H1 (cell line): ENCODE results near the gene HIP1. TPM values are rescaled to one million over a fixed set of nuclear protein-coding genes. Genes with fewer than 3 reads are reported as not detected.

Experiments used
- CTCF ChIA-PET: fragments of 300-600 bp; sonication (Branson Sonifier 250); formaldehyde crosslinking; loops from one replicate; lab custom pipeline; 2021; ENCODE audit not compliant: partially characterized antibody; lab: Charles Lee
- POLR2A ChIA-PET: fragments of 300-600 bp; sonication (Branson Sonifier 250); formaldehyde crosslinking; loops from one replicate; lab custom pipeline; 2021; ENCODE audit warnings: inconsistent platforms; ENCODE audit not compliant: partially characterized antibody; lab: Charles Lee
- DNase-seq, 2 experiments: peaks; one replicate each; pipeline versions ENCODE4 v3.0.0 to v3.0.0-alpha.2; 2010 to 2022; ENCODE audit warnings: low spot score in 2 of 2, low read depth in 1 of 2, mixed read lengths in 1 of 2
- FAIRE-seq: peaks from 2 replicates; lab custom pipeline; 2011; peaks lifted over from hg19 to GRCh38; lab: Jason Lieb, UNC
- H2AFZ ChIP-seq: 2 replicates; pipeline ENCODE4 v1.8.1; 2012; ENCODE audit warnings: low read length, inconsistent platforms
- H2AK5ac ChIP-seq: 2 replicates; pipeline ENCODE4 v1.6.1; 2013; ENCODE audit warnings: low read depth, low read length
- H2BK120ac ChIP-seq: replicated peaks from 2 replicates; pipeline ENCODE3; 2013; ENCODE audit warnings: low read depth, low read length, inconsistent platforms
- H2BK12ac ChIP-seq: 2 replicates; pipeline ENCODE4 v1.6.1; 2013; ENCODE audit warnings: low read depth, low read length
- H2BK15ac ChIP-seq: 2 replicates; pipeline ENCODE4 v1.6.1; 2013; ENCODE audit warnings: low read length
- H2BK20ac ChIP-seq: 2 replicates; pipeline ENCODE4 v1.6.1; 2013; ENCODE audit warnings: low read length
- H2BK5ac ChIP-seq: 2 replicates; pipeline ENCODE4 v1.6.1; 2013; ENCODE audit warnings: low read depth, low read length
- H3K14ac ChIP-seq: 2 replicates; pipeline ENCODE4 v1.6.1; 2013; ENCODE audit warnings: inconsistent platforms; ENCODE audit not compliant: insufficient read length
- H3K18ac ChIP-seq: 2 replicates; pipeline ENCODE4 v1.6.1; 2013; ENCODE audit warnings: low read length; ENCODE audit errors: extremely low read depth
- H3K23ac ChIP-seq: 2 replicates; pipeline ENCODE4 v1.6.1; 2013; ENCODE audit warnings: inconsistent platforms; ENCODE audit not compliant: insufficient read length
- H3K23me2 ChIP-seq: 2 replicates; pipeline ENCODE4 v1.6.1; 2013; ENCODE audit warnings: low read depth, low read length
- H3K27ac ChIP-seq: 2 replicates; pipeline ENCODE4 v1.6.1; 2011; ENCODE audit warnings: low read depth, low read length, inconsistent platforms
- H3K27me3 ChIP-seq, 4 experiments: replicated peaks in 1 of 4; 1 replicate in 1 of 4; 2 replicates in 3 of 4; pipeline versions ENCODE4 v1.6.1 to v1.8.1; 2011 to 2013; ENCODE audit warnings: low read length in 3 of 4, mild to moderate bottlenecking in 3 of 4, inconsistent platforms in 2 of 4, mixed read lengths in 2 of 4, moderate library complexity in 1 of 4; ENCODE audit not compliant: control insufficient read depth in 3 of 4, insufficient read depth in 3 of 4; ENCODE audit errors: extremely low read depth in 1 of 4
- H3K36me3 ChIP-seq, 4 experiments: 2 replicates each; pipeline versions ENCODE4 v1.6.1 to v1.8.1; 2011 to 2013; ENCODE audit warnings: mild to moderate bottlenecking in 4 of 4, low read length in 3 of 4, moderate library complexity in 2 of 4, control low read depth in 1 of 4, inconsistent platforms in 1 of 4; ENCODE audit not compliant: insufficient read depth in 4 of 4, control insufficient read depth in 2 of 4
- H3K4ac ChIP-seq: replicated peaks from 2 replicates; pipeline ENCODE3; 2013; ENCODE audit warnings: low read length, low read depth, mixed read lengths, inconsistent platforms; ENCODE audit not compliant: insufficient read length
- H3K4me1 ChIP-seq, 4 experiments: replicated peaks in 1 of 4; 1 replicate in 1 of 4; 2 replicates in 3 of 4; pipeline versions ENCODE4 v1.6.1 to v1.8.1; 2011 to 2013; ENCODE audit warnings: low read length in 3 of 4, inconsistent platforms in 2 of 4, mixed read lengths in 1 of 4; ENCODE audit not compliant: insufficient read depth in 4 of 4, control insufficient read depth in 3 of 4
- H3K4me2 ChIP-seq, 2 experiments: 2 replicates each; pipeline versions ENCODE4 v1.6.1 to v1.8.1; 2011 to 2013; ENCODE audit warnings: low read depth in 2 of 2, low read length in 2 of 2, control low read depth in 1 of 2, inconsistent platforms in 1 of 2, mild to moderate bottlenecking in 1 of 2; ENCODE audit not compliant: insufficient read depth in 1 of 2
- H3K4me3 ChIP-seq, 4 experiments: fragments of 200-600, 300-600 bp in 1 of 4; sonication (generic), shearing (Covaris generic), sonication (Bioruptor Twin) in 1 of 4; 2 replicates each; pipeline versions ENCODE4 v1.5.1 to v1.8.1; 2011 to 2016; ENCODE audit warnings: low read length in 4 of 4, low read depth in 3 of 4, control low read depth in 2 of 4, inconsistent platforms in 2 of 4, mild to moderate bottlenecking in 2 of 4, mixed read lengths in 1 of 4, moderate library complexity in 1 of 4; ENCODE audit not compliant: insufficient read depth in 2 of 4; ENCODE audit errors: extremely low read depth in 1 of 4
- H3K56ac ChIP-seq: replicated peaks from 2 replicates; pipeline ENCODE3; 2013; ENCODE audit warnings: low read depth, mild to moderate bottlenecking, mixed read lengths, low read length, inconsistent platforms; ENCODE audit not compliant: insufficient read length
- H3K79me1 ChIP-seq: 2 replicates; pipeline ENCODE4 v1.6.1; 2013; ENCODE audit warnings: low read depth, low read length, control low read depth
- H3K79me2 ChIP-seq, 2 experiments: 2 replicates each; pipeline versions ENCODE4 v1.6.1 to v1.8.1; 2012 to 2013; ENCODE audit warnings: low read length in 2 of 2, mild to moderate bottlenecking in 2 of 2, inconsistent platforms in 1 of 2; ENCODE audit not compliant: insufficient read depth in 2 of 2, control insufficient read depth in 1 of 2
- H3K9ac ChIP-seq, 4 experiments: replicated peaks in 1 of 4; 1 replicate in 1 of 4; 2 replicates in 3 of 4; pipeline versions ENCODE4 v1.6.1 to v1.8.1; 2011 to 2013; ENCODE audit warnings: low read depth in 3 of 4, low read length in 3 of 4, control low read depth in 2 of 4, mild to moderate bottlenecking in 2 of 4, moderate library complexity in 2 of 4, inconsistent platforms in 1 of 4; ENCODE audit errors: extremely low read depth in 1 of 4
- H3K9me3 ChIP-seq, 2 experiments: 2 replicates each; pipeline versions ENCODE4 v1.6.1 to v1.8.1; 2012 to 2013; ENCODE audit warnings: mild to moderate bottlenecking in 2 of 2, moderate library complexity in 2 of 2, control low read depth in 1 of 2, inconsistent platforms in 1 of 2, low read depth in 1 of 2, low read length in 1 of 2, mixed read lengths in 1 of 2; ENCODE audit not compliant: insufficient read depth in 2 of 2
- H4K20me1 ChIP-seq, 2 experiments: replicated peaks in 1 of 2; 2 replicates each; pipeline versions ENCODE3 to v1.8.1; 2011 to 2013; ENCODE audit warnings: inconsistent platforms in 2 of 2, low read length in 2 of 2, mild to moderate bottlenecking in 1 of 2; ENCODE audit not compliant: insufficient read depth in 2 of 2, control insufficient read depth in 1 of 2
- H4K5ac ChIP-seq: 2 replicates; pipeline ENCODE4 v1.6.1; 2013; ENCODE audit warnings: low read length, low read depth, mixed read lengths, inconsistent platforms; ENCODE audit not compliant: insufficient read length
- H4K8ac ChIP-seq: 2 replicates; pipeline ENCODE4 v1.8.0; 2013; ENCODE audit warnings: mild to moderate bottlenecking, moderate library complexity, low read length, inconsistent platforms; ENCODE audit not compliant: insufficient read depth; ENCODE audit errors: extremely low read depth
- H4K91ac ChIP-seq: replicated peaks from 2 replicates; pipeline ENCODE3; 2013; ENCODE audit warnings: low read length, mixed read lengths, inconsistent platforms; ENCODE audit not compliant: insufficient read length
- CBX8 ChIP-seq: fragments of 300-800, 300-1000 bp; sonication (generic); IDR thresholded peaks from 2 replicates; pipeline ENCODE4 v1.7.1; 2016; ENCODE audit warnings: low read depth, low read length, borderline replicate concordance
- EP300 ChIP-seq, 2 experiments: IDR thresholded peaks; 1 replicate in 1 of 2; 2 replicates in 1 of 2; pipeline ENCODE4 v1.6.1; 2011 to 2012; ENCODE audit warnings: low read depth in 2 of 2, low read length in 2 of 2, mild to moderate bottlenecking in 2 of 2, borderline replicate concordance in 1 of 2, inconsistent platforms in 1 of 2, moderate library complexity in 1 of 2
- EZH2 ChIP-seq: fragments of 200-600 bp; sonication (generic); IDR thresholded peaks from 2 replicates; pipeline ENCODE4 v1.7.1; 2012; ENCODE audit warnings: low read depth, mild to moderate bottlenecking, moderate library complexity, low read length, inconsistent platforms; ENCODE audit not compliant: severe bottlenecking
- RXRA ChIP-seq: IDR thresholded peaks from 2 replicates; pipeline ENCODE4 v1.6.1; 2011; ENCODE audit warnings: low read depth, mild to moderate bottlenecking, low read length, moderate library complexity; ENCODE audit not compliant: insufficient read depth
- SRF ChIP-seq: IDR thresholded peaks from 2 replicates; pipeline ENCODE4 v1.6.1; 2011; ENCODE audit warnings: mild to moderate bottlenecking, low read depth, low read length, moderate library complexity
- WGBS, 2 experiments: shearing (Covaris generic) in 1 of 2; methylation state at CpG; one replicate each; pipeline versions ENCODE4 v1.1.6 to v1.1.7; 2013 to 2015; ENCODE audit warnings: low lambda C conversion rate in 2 of 2, mixed read lengths in 2 of 2, inconsistent platforms in 1 of 2, low coverage in 1 of 2, missing lambda C conversion rate in 1 of 2; ENCODE audit not compliant: insufficient replicate concordance in 2 of 2, insufficient coverage in 1 of 2, insufficient read length in 1 of 2; ENCODE audit errors: extremely low coverage in 1 of 2, missing lambda C conversion rate in 1 of 2; 5-methylcytosine and 5-hydroxymethylcytosine counted together
- polyA plus RNA-seq, 7 experiments: library from polyadenylated mRNA; depleted of rRNA in 3 of 7; stranded (reverse) in 5 of 7; unstranded in 2 of 7; fragments of >200 nt in 5 of 7; fragments of 200-250 nt in 2 of 7; gene quantifications; 1 replicate in 5 of 7; 2 replicates in 1 of 7; 4 replicates in 1 of 7; pipeline versions ENCODE4 v1.2.1 to v1.2.3, GENCODE V29; 2011 to 2013; ENCODE audit warnings: missing spikeins in 2 of 7, mixed read lengths in 2 of 7
- total RNA-seq: library from RNA; stranded (reverse); fragmentation: NEBNext Ultra II Directional; extraction: Animal tissue kit (Norgen Biotek cat#: 25700); gene quantifications from 2 replicates; pipeline ENCODE4 v1.2.1, GENCODE V29; 2021

The HIP1 gene
- total and polyA plus RNA-seq, 2 of the 8 experiments (the other 6 are each of a cell fraction or from before 2014, with no cell fraction given): 51.8 to 108 TPM

- Histone ChIP-seq H4K20me1 (no peaks in the 10 kb centered on the region), H3K9ac (no peak overlapping the region), H3K27ac (no peak overlapping the region), H4K8ac (no peak overlapping the region), H3K23ac (no peak overlapping the region), H3K4me2 (no peak overlapping the region), H3K18ac (no peak overlapping the region), H3K4me1 (peaks cover 0 to 14% (median 4%) of the 10 kb centered on the region in 4 experiments; a peak in 3 of 7 replicates), H3K4me3 (no peak overlapping the region), H3K9me3 (peaks cover 0 to 7% of the 10 kb centered on the region in 2 experiments; a peak in 1 of 4 replicates), H3K79me2 (no peaks in the 10 kb centered on the region), H2AK5ac (no peak overlapping the region), H2BK15ac (no peak overlapping the region), H3K4ac (no peak overlapping the region), H2BK12ac (no peak overlapping the region), H3K27me3 (no peaks in the 10 kb centered on the region), H4K5ac (no peak overlapping the region), H2BK120ac (no peak overlapping the region), H3K14ac (no peak overlapping the region), H3K36me3 (no peaks in the 10 kb centered on the region), H2AFZ (no peak overlapping the region), H3K56ac (no peak overlapping the region), H2BK20ac (no peak overlapping the region), H2BK5ac (no peak overlapping the region), H3K79me1 (no peaks in the 10 kb centered on the region), H4K91ac (no peak overlapping the region), H3K23me2 (no peaks in the 10 kb centered on the region)
- DNase-seq: no peak
- whole genome bisulfite sequencing, 2 experiments: 92% methylated on average over 2 of the region's 2 CpGs; no CpG with 5 or more reads in 1 of the 2 experiments
- no peak for FAIRE-seq
- CTCF ChIA-PET: interaction anchor here (0.7 to 2.0 kb wide), 7 partner anchors 17 to 353 kb away, joined by 3 to 4 read pairs (median 4); no protein-coding TSS in a partner anchor
- POLR2A ChIA-PET: interaction anchor here (0.6 to 6.5 kb wide), 3 partner anchors 8 to 34 kb away, joined by 3 to 40 read pairs (median 4); no protein-coding TSS in a partner anchor
- no peak for TF ChIP-seq EZH2
- no peak for TF ChIP-seq EP300 (IDR thresholded peaks at IDR 0.05; ENCODE audit: borderline replicate concordance in 1 of 2, low read depth in 2 of 2, low read length in 2 of 2)
- no peak for TF ChIP-seq RXRA
- TF ChIP-seq CBX8: no peak
- no peak for TF ChIP-seq SRF
Observed at GRCh38 chr7:75645570-75645969, 93.2 kb downstream of the HIP1 start.
